Measurements from ENCODE around the gene C1orf35. TPM values are rescaled to one million over a fixed set of nuclear protein-coding genes. Genes with fewer than 3 reads are reported as not detected.
A peak's percentile ranks its signal among the peaks of the same experiment; 100 is the strongest.

The C1orf35 gene
- total and polyA plus RNA-seq, 9 donors: 11.8 to 15.1 (median 13.5) TPM

DNA sequence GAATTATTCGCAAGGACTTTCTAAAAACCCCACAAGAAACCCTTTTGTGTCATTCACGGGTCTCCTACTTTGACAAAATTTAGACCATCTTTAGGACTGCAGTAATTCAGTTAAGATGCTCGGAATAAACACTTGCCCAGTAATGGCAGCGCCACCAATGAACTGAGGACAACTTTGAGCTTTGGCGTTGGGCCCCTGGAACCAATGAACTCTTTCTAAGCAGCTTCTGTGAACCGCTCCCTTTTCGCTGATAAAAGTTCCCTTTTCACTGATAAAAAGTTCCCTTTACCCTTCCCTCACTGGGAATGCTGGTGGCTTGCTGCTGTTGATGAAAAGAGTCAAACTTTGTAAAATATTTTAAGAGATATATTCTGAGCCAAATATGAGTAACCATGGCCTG lies 7.4 kb upstream of the C1orf35 start:
- WGBS (ENCODE audit: insufficient coverage): 90% methylated on average over 3 of the region's 7 CpGs
- peak overlapping the region; percentile 84 for H3K27ac ChIP-seq (ENCODE audit: low read length)

DNA sequence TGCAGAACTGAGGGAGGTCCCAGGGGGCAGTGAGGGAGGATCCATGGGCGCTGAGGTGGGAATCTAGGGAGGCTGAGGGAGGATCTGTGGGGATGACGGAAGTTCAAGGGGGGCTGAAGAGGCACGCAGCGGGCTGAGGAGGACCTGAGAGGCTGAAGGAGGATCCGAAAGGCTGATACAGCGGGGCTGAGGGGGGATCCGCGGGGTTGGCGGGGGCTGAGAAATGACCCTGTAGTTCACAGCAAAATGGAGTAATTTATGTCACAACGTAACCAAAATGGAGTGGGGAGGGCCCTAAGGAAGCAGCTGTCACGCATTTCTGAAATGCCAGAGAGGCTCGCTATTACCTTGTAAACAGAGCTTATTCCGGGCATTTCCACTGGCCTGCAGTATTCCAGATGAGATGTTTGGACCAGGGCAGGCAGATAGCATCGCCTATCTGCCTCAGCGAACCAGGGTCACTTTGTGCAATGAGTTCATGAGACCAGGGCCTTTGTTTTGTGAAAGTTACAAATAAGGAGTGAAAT lies 6.9 kb upstream of the C1orf35 start:
- DNase-seq: no peak
- Histone ChIP-seq H3K9me3 (replicated peaks; ENCODE audit: control insufficient read depth, low read depth, low read length) (no peaks in the 10 kb centered on the region), H3K4me1 (ENCODE audit: control insufficient read depth, insufficient read depth, low read length) (peaks cover 18% of the 10 kb centered on the region), H3K27me3 (ENCODE audit: control insufficient read depth, insufficient read depth, low read length) (no peaks in the 10 kb centered on the region), H3K36me3 (ENCODE audit: control insufficient read depth, insufficient read depth, low read length) (peaks cover 24% of the 10 kb centered on the region), H3K4me3 (ENCODE audit: low read length) (peak overlapping the region; percentile 93), H3K27ac (ENCODE audit: low read length) (peak overlapping the region; percentile 84)
- WGBS (ENCODE audit: insufficient coverage): 37% methylated on average over 15 of the region's 15 CpGs

More for the DNA sequence above, 7.4 kb upstream of the C1orf35 start:
- Histone ChIP-seq H3K4me1 (ENCODE audit: control insufficient read depth, insufficient read depth, low read length) (peaks cover 18% of the 10 kb centered on the region), H3K27me3 (ENCODE audit: control insufficient read depth, insufficient read depth, low read length) (no peaks in the 10 kb centered on the region), H3K36me3 (ENCODE audit: control insufficient read depth, insufficient read depth, low read length) (peaks cover 22% of the 10 kb centered on the region), H3K4me3 (ENCODE audit: low read length) (no peak overlapping the region), H3K9me3 (replicated peaks; ENCODE audit: control insufficient read depth, low read depth, low read length) (no peaks in the 10 kb centered on the region)
- no peak for DNase-seq

DNA sequence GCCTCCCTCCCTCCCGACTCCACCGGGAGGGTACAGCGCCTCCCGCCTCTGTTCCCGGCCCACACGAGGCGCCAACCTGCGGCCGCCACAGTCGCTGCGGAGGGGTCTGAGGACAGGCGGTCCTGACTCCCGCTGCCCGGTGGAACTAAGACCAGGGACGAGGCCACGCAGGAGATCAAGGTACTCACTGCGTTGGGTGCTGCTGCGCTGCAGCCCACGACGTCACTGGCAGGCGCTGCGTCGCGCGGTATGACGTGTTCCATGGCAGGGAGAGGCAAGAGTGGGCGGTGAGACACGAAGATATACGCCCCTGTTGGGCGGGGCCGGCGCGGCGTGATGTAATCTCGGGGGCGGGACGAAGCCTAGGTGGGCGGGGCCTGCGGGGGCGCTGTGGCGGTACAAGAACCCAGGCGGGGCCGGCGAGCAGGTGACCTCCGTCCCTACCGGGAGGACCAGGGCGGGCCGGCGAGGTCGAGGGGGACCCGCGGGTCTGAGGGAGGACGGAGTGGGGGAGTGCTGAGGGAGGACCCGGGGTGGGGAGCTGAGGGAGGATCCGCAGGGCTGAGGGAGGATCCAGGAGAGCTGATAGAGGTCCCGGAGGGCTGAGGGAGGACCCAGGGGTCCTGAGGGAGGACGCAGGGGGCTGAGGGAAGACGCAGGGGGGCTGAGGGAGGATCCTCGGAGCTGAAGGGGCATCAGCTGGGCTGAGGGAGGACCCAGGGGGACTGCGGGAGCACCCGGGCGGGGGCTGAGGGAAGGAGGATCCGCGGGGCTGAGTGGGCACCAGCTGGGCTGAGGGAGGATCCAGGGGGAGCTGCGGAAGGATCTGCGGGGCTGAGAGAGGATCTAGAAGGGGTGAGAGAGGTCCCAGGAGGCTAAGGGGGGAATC lies 6.2 kb upstream of the C1orf35 start, which contains the start of gene MRPL55:
TSS of gene MRPL55 (minus strand) at position 227 of the 889 bp plus-strand sequence. CDS start 1,039 bp downstream, outside the sequence.
- Histone ChIP-seq H3K9me3 (replicated peaks; ENCODE audit: control insufficient read depth, low read depth, low read length) (no peaks in the 10 kb centered on the region), H3K4me3 (ENCODE audit: low read length) (peak within 1 kb of the TSS; percentile 93), H3K27me3 (ENCODE audit: control insufficient read depth, insufficient read depth, low read length) (no peaks in the 10 kb centered on the region), H3K4me1 (ENCODE audit: control insufficient read depth, insufficient read depth, low read length) (peaks cover 25% of the 10 kb centered on the region), H3K36me3 (ENCODE audit: control insufficient read depth, insufficient read depth, low read length) (peaks cover 24% of the 10 kb centered on the region), H3K27ac (ENCODE audit: low read length) (peak within 1 kb of the TSS; percentile 84)
- under 1% methylated on average over 66 of the region's 66 CpGs for WGBS (ENCODE audit: insufficient coverage)
- DNase-seq: peak; percentile 99

DNA sequence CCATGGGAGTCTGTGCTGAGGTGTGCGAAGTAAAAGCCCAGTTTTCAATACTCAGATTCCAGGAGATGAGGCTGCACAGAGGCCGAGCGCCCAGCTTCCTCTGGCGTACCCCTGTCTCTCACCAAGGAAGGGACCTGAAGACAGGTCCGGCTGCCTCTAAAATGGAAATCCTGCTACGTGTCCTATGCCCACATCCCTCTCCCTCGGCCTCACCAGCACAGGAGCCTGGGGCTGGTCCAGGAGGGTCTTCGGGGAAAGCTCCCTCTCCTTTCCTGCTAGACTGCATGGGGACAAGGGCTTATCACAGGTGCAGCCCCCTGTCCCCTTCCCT lies 5.6 kb upstream of the C1orf35 start:
- Histone ChIP-seq H3K27me3 (ENCODE audit: control insufficient read depth, insufficient read depth, low read length) (no peaks in the 10 kb centered on the region), H3K27ac (ENCODE audit: low read length) (peak overlapping the region; percentile 67), H3K4me1 (ENCODE audit: control insufficient read depth, insufficient read depth, low read length) (peaks cover 31% of the 10 kb centered on the region), H3K36me3 (ENCODE audit: control insufficient read depth, insufficient read depth, low read length) (peaks cover 24% of the 10 kb centered on the region), H3K9me3 (replicated peaks; ENCODE audit: control insufficient read depth, low read depth, low read length) (no peaks in the 10 kb centered on the region), H3K4me3 (ENCODE audit: low read length) (peak overlapping the region; percentile 93)
- 0% methylated on average over 7 of the region's 8 CpGs for WGBS (ENCODE audit: insufficient coverage)
- no peak for DNase-seq

DNA sequence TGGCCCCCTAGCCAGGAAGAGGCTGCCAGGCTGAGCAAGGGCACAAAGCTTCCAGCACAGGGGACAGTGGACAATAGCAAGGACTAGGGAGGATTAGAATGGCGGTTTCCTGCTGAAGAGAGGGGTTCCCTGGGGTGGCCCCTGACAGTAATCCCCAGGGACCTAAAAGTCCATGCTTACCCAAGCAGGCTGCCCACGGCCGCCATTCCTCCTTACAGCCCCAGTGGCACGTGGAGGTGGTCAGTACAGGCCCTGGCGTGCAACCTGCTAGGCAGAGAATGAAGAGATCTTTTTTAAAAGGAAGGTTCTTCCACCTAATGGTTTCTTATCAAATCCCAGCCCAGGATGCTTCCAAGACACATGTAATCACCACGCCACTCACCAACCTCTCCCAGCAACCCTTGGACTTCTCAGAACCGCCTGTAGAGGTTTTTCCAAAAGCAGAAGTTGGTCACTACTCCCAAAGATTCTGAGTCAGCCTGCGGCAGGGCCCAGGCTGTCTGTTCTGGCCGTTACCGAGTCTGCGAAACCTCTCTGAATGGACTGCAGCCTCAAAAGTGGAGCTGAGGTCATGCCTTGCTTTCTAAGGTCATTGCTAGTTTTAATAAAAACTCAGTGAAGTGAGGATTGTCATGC lies 5.0 kb upstream of the C1orf35 start:
- Histone ChIP-seq H3K9me3 (replicated peaks; ENCODE audit: control insufficient read depth, low read depth, low read length) (no peaks in the 10 kb centered on the region), H3K4me3 (ENCODE audit: low read length) (peak overlapping the region; percentile 93), H3K36me3 (ENCODE audit: control insufficient read depth, insufficient read depth, low read length) (peaks cover 24% of the 10 kb centered on the region), H3K27me3 (ENCODE audit: control insufficient read depth, insufficient read depth, low read length) (no peaks in the 10 kb centered on the region), H3K27ac (ENCODE audit: low read length) (peak overlapping the region; percentile 67), H3K4me1 (ENCODE audit: control insufficient read depth, insufficient read depth, low read length) (peaks cover 35% of the 10 kb centered on the region)
- DNase-seq: no peak
- WGBS (ENCODE audit: insufficient coverage): 70% methylated on average over 8 of the region's 11 CpGs

DNA sequence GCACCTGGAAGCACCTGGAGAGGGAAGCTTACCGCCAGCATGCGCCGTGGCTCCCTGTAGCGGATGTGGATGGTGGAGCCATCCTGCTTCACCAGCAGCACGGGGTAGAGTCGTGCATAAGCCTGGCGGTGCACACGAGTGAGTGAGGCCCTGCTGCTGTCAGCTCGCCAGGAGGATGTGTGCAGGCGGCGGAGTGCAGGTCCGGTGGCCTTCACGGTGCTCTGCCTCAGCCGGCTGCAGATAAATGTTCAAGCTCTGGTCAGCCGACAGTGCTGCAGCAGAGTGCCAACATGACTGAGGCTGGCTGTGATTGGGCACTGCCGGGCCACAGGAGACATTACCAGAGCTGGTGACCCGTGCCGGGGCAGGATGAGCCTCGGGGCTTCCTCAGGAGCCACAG lies 4.5 kb upstream of the C1orf35 start:
- Histone ChIP-seq H3K4me1 (ENCODE audit: control insufficient read depth, insufficient read depth, low read length) (peaks cover 35% of the 10 kb centered on the region), H3K36me3 (ENCODE audit: control insufficient read depth, insufficient read depth, low read length) (peaks cover 24% of the 10 kb centered on the region), H3K27ac (ENCODE audit: low read length) (no peak overlapping the region), H3K9me3 (replicated peaks; ENCODE audit: control insufficient read depth, low read depth, low read length) (no peaks in the 10 kb centered on the region), H3K4me3 (ENCODE audit: low read length) (no peak overlapping the region), H3K27me3 (ENCODE audit: control insufficient read depth, insufficient read depth, low read length) (no peaks in the 10 kb centered on the region)
- 91% methylated on average over 19 of the region's 19 CpGs for WGBS (ENCODE audit: insufficient coverage)
- DNase-seq: no peak

DNA sequence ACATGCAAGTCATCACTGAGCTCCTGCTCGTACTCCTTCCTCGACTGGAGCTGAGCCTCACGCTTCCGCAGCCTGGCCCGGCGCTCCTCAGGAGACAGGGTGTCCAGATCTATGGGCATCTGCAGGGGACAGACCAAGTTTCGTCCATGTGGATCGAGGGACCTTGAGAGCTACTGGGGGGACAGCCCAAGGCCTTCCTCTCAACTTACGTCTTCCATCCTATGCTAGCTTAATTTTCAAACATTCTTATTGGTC lies 3.6 kb upstream of the C1orf35 start:
- DNase-seq: no peak
- peaks cover 24% of the 10 kb centered on the region for H3K36me3 ChIP-seq (ENCODE audit: control insufficient read depth, insufficient read depth, low read length)
- no peaks in the 10 kb centered on the region for H3K9me3 ChIP-seq (replicated peaks; ENCODE audit: control insufficient read depth, low read depth, low read length)
- 85% methylated on average over 9 of the region's 9 CpGs for WGBS (ENCODE audit: insufficient coverage)
- no peak overlapping the region for H3K27ac ChIP-seq (ENCODE audit: low read length)
- no peaks in the 10 kb centered on the region for H3K27me3 ChIP-seq (ENCODE audit: control insufficient read depth, insufficient read depth, low read length)
- no peak overlapping the region for H3K4me3 ChIP-seq (ENCODE audit: low read length)
- peaks cover 43% of the 10 kb centered on the region for H3K4me1 ChIP-seq (ENCODE audit: control insufficient read depth, insufficient read depth, low read length)

DNA sequence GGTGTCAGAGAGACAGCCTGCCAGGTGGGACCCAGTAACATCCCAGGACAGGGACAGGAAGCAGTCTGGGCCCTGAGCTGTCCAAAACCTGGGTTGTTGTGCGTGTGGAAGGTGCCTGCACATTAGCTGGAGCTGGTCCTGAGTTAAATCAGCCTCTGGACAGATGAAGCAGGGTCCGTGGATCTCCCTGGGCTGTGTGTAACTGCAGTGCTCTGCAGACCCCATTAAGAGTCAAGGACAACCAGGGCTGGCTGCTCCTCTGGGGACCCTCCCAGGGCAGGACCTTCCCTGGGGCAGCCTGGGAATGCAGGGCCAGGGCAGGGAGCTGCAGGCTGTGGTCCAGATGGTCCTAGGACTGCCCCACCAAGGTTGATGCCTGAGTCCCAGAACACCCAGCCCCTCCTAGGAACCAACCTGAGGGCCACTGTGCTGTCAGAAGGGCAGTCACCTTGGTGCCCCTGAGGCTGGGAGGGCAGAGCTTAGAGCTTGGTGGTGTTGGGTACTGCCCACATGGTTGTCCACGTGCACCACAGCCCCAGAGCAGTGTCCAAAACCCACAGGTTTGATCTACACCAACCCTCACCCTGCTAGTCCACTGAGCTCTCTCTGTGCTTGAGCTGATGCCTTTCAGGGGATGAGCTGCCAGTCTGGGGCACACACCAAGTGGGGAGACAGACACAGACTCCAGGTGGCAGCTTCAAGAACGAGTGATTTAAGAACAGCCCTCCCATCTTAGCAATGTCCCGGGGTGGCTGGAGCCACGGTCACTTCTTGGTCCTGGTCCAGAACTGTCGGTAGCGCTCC lies 3.1 kb upstream of the C1orf35 start:
- no peak for DNase-seq
- Histone ChIP-seq H3K27ac (ENCODE audit: low read length) (no peak overlapping the region), H3K27me3 (ENCODE audit: control insufficient read depth, insufficient read depth, low read length) (no peaks in the 10 kb centered on the region), H3K9me3 (replicated peaks; ENCODE audit: control insufficient read depth, low read depth, low read length) (no peaks in the 10 kb centered on the region), H3K4me1 (ENCODE audit: control insufficient read depth, insufficient read depth, low read length) (peaks cover 47% of the 10 kb centered on the region), H3K36me3 (ENCODE audit: control insufficient read depth, insufficient read depth, low read length) (peaks cover 25% of the 10 kb centered on the region), H3K4me3 (ENCODE audit: low read length) (no peak overlapping the region)
- 88% methylated on average over 6 of the region's 8 CpGs for WGBS (ENCODE audit: insufficient coverage)

DNA sequence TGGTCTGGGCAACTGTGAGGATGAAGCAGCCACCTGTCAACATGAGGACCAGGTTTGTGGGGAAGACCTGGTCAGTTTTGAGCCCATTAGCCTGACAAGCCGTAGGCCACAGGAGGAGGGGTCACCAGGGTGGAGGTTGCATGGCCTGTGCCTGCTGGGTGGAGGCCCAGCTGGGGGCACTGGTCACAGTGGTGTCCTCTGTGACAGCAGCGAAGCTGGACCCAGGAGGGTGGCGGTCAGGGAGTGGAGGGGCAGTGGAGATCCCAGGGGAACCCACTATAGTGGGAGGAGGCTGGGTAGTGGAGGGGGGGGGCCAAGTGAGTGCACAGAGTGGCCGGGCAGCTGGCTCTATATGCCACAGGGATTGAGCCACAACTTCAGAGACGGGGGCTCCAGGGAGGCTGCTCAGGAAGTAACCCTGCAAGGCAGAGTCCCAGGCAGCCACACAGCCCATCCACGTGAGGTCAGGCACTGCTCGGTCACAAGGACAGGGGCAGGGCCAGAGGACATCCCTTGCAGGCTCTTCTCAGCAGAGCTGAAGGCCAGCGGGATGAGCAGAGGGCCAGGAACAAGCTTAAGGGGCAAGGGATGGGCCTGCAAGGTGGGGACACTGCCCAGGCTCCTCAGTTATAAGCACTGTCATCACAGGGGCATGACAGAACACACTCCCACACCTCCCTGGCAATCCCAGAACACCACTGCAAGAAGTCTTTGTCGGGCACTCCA lies 2.3 kb upstream of the C1orf35 start:
- H3K4me3 ChIP-seq (ENCODE audit: low read length): no peak overlapping the region
- H3K27ac ChIP-seq (ENCODE audit: low read length): no peak overlapping the region
- WGBS (ENCODE audit: insufficient coverage): 69% methylated on average over 8 of the region's 9 CpGs
- peaks cover 32% of the 10 kb centered on the region for H3K36me3 ChIP-seq (ENCODE audit: control insufficient read depth, insufficient read depth, low read length)
- H3K4me1 ChIP-seq (ENCODE audit: control insufficient read depth, insufficient read depth, low read length): peaks cover 50% of the 10 kb centered on the region
- DNase-seq: no peak
- no peaks in the 10 kb centered on the region for H3K27me3 ChIP-seq (ENCODE audit: control insufficient read depth, insufficient read depth, low read length)
- no peaks in the 10 kb centered on the region for H3K9me3 ChIP-seq (replicated peaks; ENCODE audit: control insufficient read depth, low read depth, low read length)
